ENCODE results near the gene SMAD9.

The SMAD9 gene

DNA sequence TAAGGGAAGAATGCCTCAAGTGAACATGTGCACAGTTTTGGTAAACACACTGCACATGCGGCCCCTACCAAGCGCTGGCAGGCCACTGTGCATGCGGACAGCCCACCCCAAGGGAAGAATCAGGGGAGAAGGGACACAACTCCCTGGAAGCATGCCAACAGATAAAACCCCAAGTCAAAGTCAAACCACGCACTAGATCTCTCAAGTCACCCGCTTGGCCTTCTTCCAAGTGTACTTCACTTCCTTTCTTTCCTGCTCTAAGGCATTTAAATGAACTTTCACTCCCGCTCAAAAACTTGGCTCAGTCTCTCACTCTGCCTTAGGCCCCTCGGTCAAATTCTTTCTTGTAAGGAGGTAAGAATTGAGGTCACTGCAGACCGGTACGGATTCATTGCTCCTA, 105.6 kb downstream of the SMAD9 start:
- no peak for DNase-seq

DNA sequence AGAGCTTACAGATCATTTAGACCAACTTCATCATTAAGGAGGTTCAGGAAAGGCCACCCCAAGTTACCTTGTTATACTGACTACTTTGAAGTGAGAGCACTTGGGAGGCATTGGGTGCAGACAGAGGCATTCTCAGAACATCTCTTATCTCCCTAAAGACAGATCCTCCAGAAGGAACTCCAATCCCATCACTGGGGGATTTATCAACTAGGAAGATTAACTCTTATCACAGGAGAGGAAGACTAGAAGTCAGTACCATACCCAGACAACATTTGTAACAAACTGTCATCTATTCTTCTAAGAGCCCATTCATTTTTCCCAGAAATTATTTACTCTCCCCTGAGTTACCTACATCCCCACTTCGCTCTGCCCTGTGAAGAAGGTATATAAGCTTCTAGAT, 106.8 kb downstream of the SMAD9 start:
- no peak for DNase-seq

DNA sequence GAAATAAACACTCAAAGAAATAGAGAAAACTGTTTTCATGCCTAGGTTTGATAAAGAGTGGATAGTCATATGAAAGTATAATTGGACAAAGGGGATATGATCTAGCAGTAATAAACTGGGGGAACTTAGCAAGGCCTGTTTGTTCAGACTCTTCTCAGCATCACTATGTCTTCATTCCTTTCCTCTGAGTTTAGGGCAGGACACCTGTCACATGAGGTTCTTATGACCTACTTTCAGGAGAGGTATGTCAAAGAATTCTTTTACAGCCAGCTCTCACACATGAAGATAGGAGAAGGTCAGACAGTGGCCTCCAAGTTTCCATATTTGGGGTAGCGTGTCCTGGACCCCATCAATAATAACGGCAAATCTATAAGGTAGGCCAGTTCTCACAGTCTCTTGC, 112.4 kb downstream of the SMAD9 start:
- no peak for DNase-seq

DNA sequence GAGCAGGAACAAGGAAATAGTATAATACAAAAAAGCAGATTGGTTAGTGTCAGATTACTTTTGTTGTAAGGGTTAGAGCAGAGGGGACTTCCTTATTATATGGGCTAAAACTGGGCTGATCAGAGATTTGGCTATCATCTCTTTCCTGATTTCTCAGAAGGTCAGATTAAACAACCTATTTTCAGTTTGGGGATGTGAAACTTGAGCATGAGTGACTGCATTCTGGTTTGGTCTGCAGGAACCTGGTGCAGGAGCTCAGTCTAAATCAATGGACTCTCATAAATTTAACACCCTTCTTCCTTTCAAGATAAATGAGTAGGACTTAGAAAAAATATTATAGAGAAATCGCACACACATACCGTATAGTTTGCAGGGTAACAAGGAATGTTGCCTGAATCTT, 113.9 kb downstream of the SMAD9 start:
- DNase-seq = no peak

DNA sequence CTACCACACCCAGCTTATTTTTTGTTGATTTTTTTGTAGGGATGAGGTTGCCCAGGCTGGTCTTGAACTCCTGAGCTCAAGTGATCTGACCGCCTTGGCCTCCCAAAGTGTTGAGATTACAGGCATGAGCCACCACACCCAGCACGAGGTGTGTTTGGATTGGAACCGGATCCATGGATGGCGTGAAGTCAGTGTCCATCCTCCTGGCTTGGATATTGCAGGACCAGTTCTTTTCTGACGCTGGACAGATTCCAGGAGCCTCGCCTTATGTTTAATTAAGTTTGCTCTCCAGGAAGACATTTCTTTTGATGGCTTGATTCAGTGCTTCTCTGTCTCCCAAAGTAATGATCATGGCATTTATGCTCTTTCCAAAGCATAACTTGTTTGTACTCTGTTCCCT, 115.5 kb downstream of the SMAD9 start:
- no peak for DNase-seq

DNA sequence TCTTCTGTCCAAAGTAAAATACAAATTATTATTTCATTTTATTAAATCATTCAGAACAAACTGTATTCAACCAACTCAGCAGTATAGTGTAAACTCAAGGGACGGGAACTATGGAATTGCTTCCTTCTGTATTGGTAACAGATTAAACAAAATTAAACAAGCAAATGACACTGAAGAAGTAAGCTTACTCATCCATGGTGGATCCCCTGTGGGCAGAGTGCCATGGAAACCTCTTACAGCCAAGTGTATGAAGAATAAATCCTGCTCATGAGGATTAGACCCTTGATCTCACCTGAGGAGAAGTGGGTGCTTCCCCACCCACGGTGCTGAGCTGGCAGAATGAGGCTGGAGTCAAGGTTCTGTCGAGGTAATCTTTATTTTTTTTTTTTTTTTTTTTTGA, 119.0 kb downstream of the SMAD9 start:
- DNase-seq = no peak

DNA sequence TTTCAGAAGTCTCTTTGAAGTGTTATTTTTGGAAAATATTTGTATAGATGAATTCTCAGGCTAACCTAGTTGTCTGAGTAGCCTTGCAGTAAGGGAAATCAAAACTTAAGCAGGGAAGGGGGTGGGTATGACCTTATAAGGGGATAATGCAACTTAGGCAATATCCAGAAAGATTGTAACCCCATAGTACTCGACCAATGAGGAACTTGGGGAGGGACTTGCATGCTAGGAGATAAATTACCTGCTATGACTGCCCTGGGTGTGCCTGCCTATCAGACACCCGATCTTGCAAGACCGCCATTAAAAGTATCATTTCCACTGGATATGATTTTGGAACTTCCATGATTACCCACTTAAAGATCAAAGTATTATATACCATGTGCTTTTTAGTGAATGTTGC, 124.0 kb downstream of the SMAD9 start:
- no peak for DNase-seq

DNA sequence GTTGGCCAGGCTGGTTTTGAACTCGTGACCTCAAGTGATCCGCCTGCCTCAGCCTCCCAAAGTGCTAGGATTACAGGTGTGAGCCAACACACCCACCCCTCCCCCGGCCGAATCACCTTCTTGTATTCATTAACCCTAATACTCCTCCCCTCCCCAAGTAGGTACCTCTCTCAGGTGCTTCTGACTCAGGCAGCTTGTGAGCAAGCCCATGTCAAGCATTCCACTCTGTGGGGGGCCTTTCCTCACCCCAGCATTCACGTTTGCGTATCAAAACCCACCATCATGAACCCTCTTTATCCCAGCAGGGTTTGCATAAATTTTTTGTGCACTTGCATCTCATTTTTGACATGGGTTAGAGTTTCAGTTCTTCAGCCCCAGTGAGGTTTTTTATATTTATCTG, 124.6 kb downstream of the SMAD9 start:
- no peak for DNase-seq
